ENCODE measurements around the gene ZNF124.

Gene ZNF124

GRCh38 chr1:247113094-247113497 lies 58.7 kb downstream of the ZNF124 start:
- DNase-seq (ENCODE audit: low read depth in 3 of 3) = no peak

DNA sequence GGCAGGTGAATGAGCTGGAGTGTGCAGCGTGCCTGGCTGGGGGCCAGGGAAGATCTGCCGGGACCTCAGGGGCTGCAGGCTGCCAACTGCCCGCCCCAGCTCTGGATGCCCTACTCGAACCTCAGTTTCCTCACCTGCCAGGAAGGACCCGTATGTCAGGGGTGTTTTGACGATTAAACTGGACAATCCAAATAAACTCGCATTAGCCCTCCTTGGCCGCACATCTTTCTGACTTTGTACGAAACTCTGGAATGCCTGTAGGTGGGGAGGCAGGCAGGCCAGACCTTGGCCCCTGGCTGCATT lies 59.4 kb downstream of the ZNF124 start:
- no peak for DNase-seq (ENCODE audit: low read depth in 3 of 3)

GRCh38 chr1:247111700-247112478 lies 59.9 kb downstream of the ZNF124 start:
- no peak for DNase-seq (ENCODE audit: low read depth in 3 of 3)

DNA sequence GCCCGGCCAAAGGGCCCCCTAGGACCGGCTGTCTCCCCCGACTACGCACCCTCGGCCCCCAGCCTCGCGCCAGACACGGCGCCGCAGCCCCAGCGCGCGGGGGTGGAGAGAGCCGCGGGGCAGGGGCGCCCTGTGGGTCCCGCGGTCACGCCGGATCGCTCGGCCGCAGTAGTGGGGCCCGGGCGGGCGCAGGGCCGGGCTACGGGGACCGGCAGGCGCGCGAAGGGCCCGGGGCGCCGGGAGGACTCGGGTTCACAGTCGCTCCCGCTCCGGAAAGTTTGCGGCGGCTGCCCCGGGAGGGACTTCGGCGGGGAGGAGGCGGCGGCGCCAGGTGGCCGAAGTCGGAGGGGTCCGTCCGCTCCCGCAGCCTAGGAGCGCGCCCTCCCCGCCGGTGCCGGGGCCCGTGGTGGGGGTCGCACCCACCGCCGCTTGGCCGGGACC lies 60.5 kb downstream of the ZNF124 start:
- no peak for DNase-seq (ENCODE audit: low read depth in 3 of 3)

- peak in 2 of 3 experiments; percentile 16 to 26 for DNase-seq (ENCODE audit: low read depth in 3 of 3)
Measured at GRCh38 chr1:247110627-247111258, 61.1 kb downstream of the ZNF124 start.

GRCh38 chr1:247107694-247108093 lies 64.1 kb downstream of the ZNF124 start:
- no peak for DNase-seq (ENCODE audit: low read depth in 3 of 3)

DNA sequence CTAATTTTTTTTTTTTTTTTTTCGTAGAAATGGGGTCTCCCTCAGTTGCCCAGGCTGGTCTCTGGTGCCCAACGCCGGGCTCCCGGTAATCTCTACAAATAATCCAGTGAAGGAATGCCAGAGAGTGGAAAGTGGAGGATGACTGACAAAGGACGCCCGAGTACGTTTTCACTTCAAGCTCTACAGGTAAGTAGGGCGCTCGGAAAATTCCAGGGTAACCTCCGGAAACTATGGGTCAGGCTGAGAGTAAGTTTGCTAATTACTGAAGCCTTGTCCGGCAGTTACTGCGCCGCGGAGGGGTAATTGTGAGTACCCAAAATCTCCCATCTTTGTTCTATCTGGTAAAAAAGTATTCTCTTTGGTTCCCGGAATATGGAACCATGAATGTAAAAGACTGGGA lies 65.9 kb downstream of the ZNF124 start:
- no peak for DNase-seq (ENCODE audit: low read depth in 3 of 3)

Measured in stimulated activated CD4-positive, alpha-beta T cell treated with anti-CD3 and anti-CD28 coated beads, TNF-alpha, amount 100 ng/mL, for 4 hours (primary cell).